Spinal cord (tissue), 10 donors: ENCODE results near the gene WDR76. TPM values are rescaled to one million over a fixed set of nuclear protein-coding genes. Genes with fewer than 3 reads are reported as not detected.
"Not testable (repeated sequence)": the region's sequence is repeated elsewhere in the genome, so short reads cannot be mapped to it uniquely, and the experiment has no call there.

Experiments
- DNase-seq, 6 donors: peaks; one replicate each; pipeline versions ENCODE4 v3.0.0 to v3.0.0-alpha.2; 2013 to 2015; ENCODE audit warnings: low spot score in 6 of 6, low read depth in 4 of 6
- H3K27ac ChIP-seq: one replicate; pipeline ENCODE4 v1.5.1; 2013; ENCODE audit warnings: low read depth, low read length, control low read depth
- H3K27me3 ChIP-seq: one replicate; pipeline ENCODE4 v1.6.1; 2013; ENCODE audit warnings: low read length; ENCODE audit not compliant: control insufficient read depth, insufficient read depth
- H3K36me3 ChIP-seq: one replicate; pipeline ENCODE4 v1.6.1; 2013; ENCODE audit warnings: low read length; ENCODE audit not compliant: control insufficient read depth, insufficient read depth
- H3K4me1 ChIP-seq: one replicate; pipeline ENCODE4 v1.6.1; 2013; ENCODE audit warnings: low read length; ENCODE audit not compliant: control insufficient read depth, insufficient read depth
- H3K4me3 ChIP-seq: one replicate; pipeline ENCODE4 v1.5.1; 2013; ENCODE audit warnings: low read depth, low read length, control low read depth
- H3K9me3 ChIP-seq: one replicate; pipeline ENCODE4 v1.6.1; 2013; ENCODE audit warnings: low read length; ENCODE audit not compliant: control insufficient read depth, insufficient read depth
- WGBS: methylation state at CpG from one replicate; pipeline ENCODE4 v1.1.5; 2013; ENCODE audit warnings: missing lambda C conversion rate; ENCODE audit not compliant: insufficient coverage; 5-methylcytosine and 5-hydroxymethylcytosine counted together
- polyA plus RNA-seq, 2 donors: library from polyadenylated mRNA; unstranded; fragments of 120-200 nt; gene quantifications; one replicate each; pipeline ENCODE4 v1.2.1, GENCODE V29; 2013; ENCODE audit not compliant: insufficient read length in 2 of 2
- total RNA-seq, 2 donors: library from RNA; depleted of rRNA in 1 of 2; stranded (reverse); fragments of 120-200 nt in 1 of 2; fragments of >200 nt in 1 of 2; gene quantifications; one replicate each; pipeline versions ENCODE4 v1.2.3 to v1.2.4, GENCODE V29; 2013 to 2014
- donor health status: healthy.

Gene WDR76
- total and polyA plus RNA-seq, 4 donors: 10.1 to 10.8 (median 10.8) TPM

- Histone ChIP-seq H3K27me3 (no peaks in the 10 kb centered on the region), H3K4me3 (no peak overlapping the region), H3K9me3 (no peaks in the 10 kb centered on the region), H3K4me1 (peaks cover 30% of the 10 kb centered on the region), H3K27ac (no peak overlapping the region), H3K36me3 (peaks cover 45% of the 10 kb centered on the region)
- no peak for DNase-seq
- 100% methylated on average over 1 of the region's 2 CpGs for WGBS
Observed at GRCh38 chr15:43795197-43795596, 31.6 kb upstream of the WDR76 start.

GRCh38 chr15:43795997-43796396, 30.8 kb upstream of the WDR76 start:
- Histone ChIP-seq H3K36me3 (peaks cover 45% of the 10 kb centered on the region), H3K27ac (no peak overlapping the region), H3K4me3 (no peak overlapping the region), H3K9me3 (no peaks in the 10 kb centered on the region), H3K4me1 (peaks cover 32% of the 10 kb centered on the region), H3K27me3 (no peaks in the 10 kb centered on the region)
- no peak for DNase-seq

- Histone ChIP-seq H3K27me3 (no peaks in the 10 kb centered on the region), H3K27ac (no peak overlapping the region), H3K4me1 (peaks cover 29% of the 10 kb centered on the region), H3K36me3 (peaks cover 45% of the 10 kb centered on the region), H3K9me3 (no peaks in the 10 kb centered on the region), H3K4me3 (no peak overlapping the region)
- DNase-seq: no peak
- no CpG with 5 or more reads among the region's 3 CpGs for WGBS
Observed at GRCh38 chr15:43796566-43796965, 30.2 kb upstream of the WDR76 start.

GRCh38 chr15:43799209-43799944, 27.4 kb upstream of the WDR76 start:
- Histone ChIP-seq H3K4me1 (peaks cover 14% of the 10 kb centered on the region), H3K27ac (peak overlapping the region; percentile 94), H3K36me3 (peaks cover 50% of the 10 kb centered on the region), H3K27me3 (no peaks in the 10 kb centered on the region), H3K4me3 (no peak overlapping the region), H3K9me3 (no peaks in the 10 kb centered on the region)
- 93% methylated on average over 13 of the region's 16 CpGs for WGBS
- no peak for DNase-seq

GRCh38 chr15:43799945-43800285, 26.9 kb upstream of the WDR76 start, which contains the start of gene SERINC4:
Gene SERINC4 (minus strand): TSS chr15:43800220. CDS start chr15:43799986, 234 bp downstream.
- no peaks in the 10 kb centered on the region for H3K27me3 ChIP-seq
- H3K4me1 ChIP-seq: peaks cover 9% of the 10 kb centered on the region
- WGBS: 93% methylated on average over 8 of the region's 8 CpGs
- peak within 1 kb of the TSS; percentile 94 for H3K27ac ChIP-seq
- no peak for DNase-seq
- no peaks in the 10 kb centered on the region for H3K9me3 ChIP-seq
- peak within 1 kb of the TSS; percentile 67 for H3K4me3 ChIP-seq
- peaks cover 45% of the 10 kb centered on the region for H3K36me3 ChIP-seq

- peak; percentile 81 to 98 (median 86) for DNase-seq
- Histone ChIP-seq H3K27me3 (no peaks in the 10 kb centered on the region), H3K9me3 (no peaks in the 10 kb centered on the region), H3K4me1 (peaks cover 8% of the 10 kb centered on the region), H3K4me3 (peak within 1 kb of the TSS; percentile 67), H3K27ac (peak within 1 kb of the TSS; percentile 94), H3K36me3 (peaks cover 40% of the 10 kb centered on the region)
- WGBS: 6% methylated on average over 43 of the region's 44 CpGs
Observed at GRCh38 chr15:43800286-43801141, 26.3 kb upstream of the WDR76 start, which contains the start of gene HYPK. Gene HYPK (plus strand): TSS chr15:43800599. CDS start chr15:43800623, 24 bp downstream.

GRCh38 chr15:43802676-43803075, 24.1 kb upstream of the WDR76 start:
- not testable (repeated sequence) for DNase-seq, H3K9me3 ChIP-seq, H3K4me3 ChIP-seq, H3K27me3 ChIP-seq, H3K27ac ChIP-seq, H3K4me1 ChIP-seq
- WGBS: 95% methylated on average over 4 of the region's 7 CpGs
- H3K36me3 ChIP-seq: peaks cover 50% of the 10 kb centered on the region

- no peak for DNase-seq
- Histone ChIP-seq H3K9me3 (no peaks in the 10 kb centered on the region), H3K27me3 (no peaks in the 10 kb centered on the region), H3K4me3 (no peak overlapping the region), H3K27ac (no peak overlapping the region), H3K4me1 (no peaks in the 10 kb centered on the region), H3K36me3 (peaks cover 68% of the 10 kb centered on the region)
- WGBS: no CpG with 5 or more reads among the region's 5 CpGs
Observed at GRCh38 chr15:43808435-43808950, 18.3 kb upstream of the WDR76 start.

- H3K27me3 ChIP-seq: no peaks in the 10 kb centered on the region
- H3K36me3 ChIP-seq: peaks cover 71% of the 10 kb centered on the region
- no peaks in the 10 kb centered on the region for H3K9me3 ChIP-seq
- no peaks in the 10 kb centered on the region for H3K4me1 ChIP-seq
- H3K4me3 ChIP-seq: no peak overlapping the region
- no peak for DNase-seq
- 100% methylated on average over 1 of the region's 6 CpGs for WGBS
- no peak overlapping the region for H3K27ac ChIP-seq
Observed at GRCh38 chr15:43808960-43809678, 17.7 kb upstream of the WDR76 start.
